Measurements from ENCODE around the gene ZNHIT1.
"Not testable (repeated sequence)": the region's sequence is repeated elsewhere in the genome, so short reads cannot be mapped to it uniquely, and the experiment has no call there.

Gene ZNHIT1

DNA sequence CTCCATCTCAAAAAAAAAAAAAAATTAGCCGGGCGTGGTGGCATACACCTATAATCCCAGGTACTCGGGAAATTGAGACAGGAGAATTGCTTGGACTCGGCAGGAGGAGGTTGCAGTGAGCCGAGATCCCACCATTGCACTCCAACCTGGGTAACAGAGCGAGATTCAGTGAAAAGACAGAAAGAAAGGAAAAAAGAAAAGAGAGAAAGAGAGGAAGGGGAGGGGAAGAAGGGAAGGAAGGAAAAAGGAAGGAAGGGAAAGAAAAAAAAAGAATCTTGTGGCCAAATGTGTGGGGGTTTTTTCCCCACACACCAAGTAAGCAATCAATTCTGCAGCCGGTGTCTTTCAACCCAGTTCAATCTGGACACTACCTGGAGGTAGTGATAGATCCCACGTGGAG, 28.9 kb upstream of the ZNHIT1 start:
- H3K36me3 ChIP-seq (ENCODE audit: control insufficient read depth in 1 of 2, insufficient read depth in 2 of 2, low read length in 2 of 2): no peaks in the 10 kb centered on the region
- H3K4me3 ChIP-seq (ENCODE audit: low read depth in 1 of 2, low read length in 2 of 2): no peak overlapping the region
- no peak overlapping the region for H3K9ac ChIP-seq (ENCODE audit: low read depth in 1 of 2, low read length in 2 of 2)
- H3K9me3 ChIP-seq (ENCODE audit: control insufficient read depth in 1 of 2, low read length in 2 of 2): no peaks in the 10 kb centered on the region
- no peak overlapping the region for H3K27ac ChIP-seq (ENCODE audit: low read depth, low read length)
- no peaks in the 10 kb centered on the region for H3K4me1 ChIP-seq (ENCODE audit: control insufficient read depth in 1 of 2, insufficient read depth in 2 of 2, low read length in 2 of 2)
- H3K27me3 ChIP-seq (ENCODE audit: control insufficient read depth in 1 of 2, insufficient read depth in 2 of 2, low read length in 2 of 2): no peaks in the 10 kb centered on the region

DNA sequence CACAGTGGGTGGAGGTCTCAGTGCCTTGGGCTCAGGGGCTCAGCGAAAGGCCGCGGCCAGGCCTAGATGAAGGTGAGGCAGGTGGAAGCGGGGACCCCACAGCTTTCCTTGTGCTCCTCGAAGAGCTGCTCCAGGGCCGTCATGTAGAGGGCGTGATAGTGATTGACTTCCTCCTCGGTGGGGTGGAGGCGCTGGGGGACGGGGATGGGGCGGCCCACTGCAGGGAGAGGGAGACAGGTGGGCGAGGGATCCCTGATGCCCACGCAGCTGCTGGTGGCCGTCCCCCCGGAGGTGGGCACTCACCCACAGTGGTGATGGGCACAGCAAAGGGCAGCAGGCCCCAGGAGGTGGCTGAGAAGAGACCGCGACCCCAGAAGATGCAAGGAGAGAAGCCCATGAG, 22.1 kb upstream of the ZNHIT1 start:
- Histone ChIP-seq H3K9me3 (ENCODE audit: control insufficient read depth in 1 of 2, low read length in 2 of 2) (no peaks in the 10 kb centered on the region), H3K4me1 (ENCODE audit: control insufficient read depth in 1 of 2, insufficient read depth in 2 of 2, low read length in 2 of 2) (no peaks in the 10 kb centered on the region), H3K36me3 (ENCODE audit: control insufficient read depth in 1 of 2, insufficient read depth in 2 of 2, low read length in 2 of 2) (no peaks in the 10 kb centered on the region), H3K4me3 (ENCODE audit: low read depth in 1 of 2, low read length in 2 of 2) (no peak overlapping the region), H3K27ac (ENCODE audit: low read depth, low read length) (no peak overlapping the region), H3K9ac (ENCODE audit: low read depth in 1 of 2, low read length in 2 of 2) (no peak overlapping the region), H3K27me3 (ENCODE audit: control insufficient read depth in 1 of 2, insufficient read depth in 2 of 2, low read length in 2 of 2) (peaks cover 0 to 3% of the 10 kb centered on the region in 2 donors)

DNA sequence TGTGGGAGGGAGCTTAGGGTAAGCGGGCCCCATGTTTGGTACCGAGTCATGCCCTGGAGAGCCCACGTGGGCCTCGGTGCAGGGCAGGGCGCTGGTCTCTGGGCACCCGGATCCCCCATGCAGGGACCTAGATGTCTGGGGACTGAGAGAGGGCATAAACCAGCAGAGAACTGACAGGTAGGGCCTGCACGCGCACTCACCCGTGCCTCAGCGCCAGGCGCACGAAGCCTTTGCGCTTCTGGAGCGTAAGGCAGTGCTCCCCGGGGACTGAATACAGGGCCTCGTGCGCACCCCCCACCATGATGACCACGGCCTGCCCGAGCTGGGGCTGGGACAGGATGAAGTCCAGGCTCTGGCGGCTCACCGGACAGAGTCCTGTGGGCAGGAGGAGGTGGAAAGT, 20.0 kb upstream of the ZNHIT1 start:
- no peak overlapping the region for H3K9ac ChIP-seq (ENCODE audit: low read depth in 1 of 2, low read length in 2 of 2)
- H3K9me3 ChIP-seq (ENCODE audit: control insufficient read depth in 1 of 2, low read length in 2 of 2): no peaks in the 10 kb centered on the region
- H3K27me3 ChIP-seq (ENCODE audit: control insufficient read depth in 1 of 2, insufficient read depth in 2 of 2, low read length in 2 of 2): peaks cover 0 to 7% of the 10 kb centered on the region in 2 donors
- H3K27ac ChIP-seq (ENCODE audit: low read depth, low read length): no peak overlapping the region
- H3K4me3 ChIP-seq (ENCODE audit: low read depth in 1 of 2, low read length in 2 of 2): no peak overlapping the region
- H3K36me3 ChIP-seq (ENCODE audit: control insufficient read depth in 1 of 2, insufficient read depth in 2 of 2, low read length in 2 of 2): no peaks in the 10 kb centered on the region
- peaks cover 0 to 4% of the 10 kb centered on the region in 2 donors for H3K4me1 ChIP-seq (ENCODE audit: control insufficient read depth in 1 of 2, insufficient read depth in 2 of 2, low read length in 2 of 2)

DNA sequence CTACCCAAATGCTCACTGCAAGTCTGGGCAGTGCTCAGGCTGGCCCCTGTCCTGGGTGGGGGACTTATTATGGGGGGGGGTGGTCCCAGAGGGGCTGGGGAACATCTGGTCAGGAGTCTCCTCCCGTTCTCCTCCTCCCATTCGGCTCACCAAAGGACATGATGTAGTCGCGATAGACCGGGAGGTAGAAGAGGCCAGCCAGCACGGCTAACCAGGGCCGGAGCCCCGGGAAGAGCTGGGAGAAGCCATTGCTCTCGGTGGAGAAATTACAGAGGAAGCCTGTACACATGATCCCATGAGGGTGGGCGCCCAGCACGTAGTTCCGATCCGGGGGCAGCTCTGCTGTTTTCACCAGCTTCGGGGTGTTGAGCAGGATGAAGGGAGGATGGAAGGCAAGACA, 19.5 kb upstream of the ZNHIT1 start:
- no peak overlapping the region for H3K4me3 ChIP-seq (ENCODE audit: low read depth in 1 of 2, low read length in 2 of 2)
- peaks cover 0 to 7% of the 10 kb centered on the region in 2 donors for H3K27me3 ChIP-seq (ENCODE audit: control insufficient read depth in 1 of 2, insufficient read depth in 2 of 2, low read length in 2 of 2)
- H3K36me3 ChIP-seq (ENCODE audit: control insufficient read depth in 1 of 2, insufficient read depth in 2 of 2, low read length in 2 of 2): no peaks in the 10 kb centered on the region
- no peak overlapping the region for H3K27ac ChIP-seq (ENCODE audit: low read depth, low read length)
- H3K4me1 ChIP-seq (ENCODE audit: control insufficient read depth in 1 of 2, insufficient read depth in 2 of 2, low read length in 2 of 2): peaks cover 0 to 4% of the 10 kb centered on the region in 2 donors
- H3K9ac ChIP-seq (ENCODE audit: low read depth in 1 of 2, low read length in 2 of 2): no peak overlapping the region
- H3K9me3 ChIP-seq (ENCODE audit: control insufficient read depth in 1 of 2, low read length in 2 of 2): no peaks in the 10 kb centered on the region

DNA sequence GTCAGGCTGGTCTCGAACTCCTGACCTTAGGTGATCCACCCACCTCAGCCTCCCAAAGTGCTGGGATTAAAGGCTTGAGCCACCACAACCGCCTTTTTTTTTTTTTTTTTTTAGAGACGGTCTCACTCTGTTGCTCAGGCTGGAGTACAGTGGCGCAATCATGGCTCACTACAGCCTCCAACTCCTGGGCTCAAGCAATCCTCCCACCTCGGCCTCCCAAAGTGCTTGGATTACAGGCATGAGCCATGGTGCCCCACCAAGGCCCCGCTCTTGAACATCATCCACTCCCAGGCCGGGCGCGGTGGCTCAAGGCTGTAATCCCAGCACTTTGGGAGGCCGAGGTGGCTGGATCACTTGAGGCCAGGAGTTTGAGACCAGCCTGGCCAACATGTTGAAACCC, 18.4 kb upstream of the ZNHIT1 start:
- H3K27me3 ChIP-seq (ENCODE audit: control insufficient read depth in 1 of 2, insufficient read depth in 2 of 2, low read length in 2 of 2); H3K4me1 ChIP-seq (ENCODE audit: control insufficient read depth in 1 of 2, insufficient read depth in 2 of 2, low read length in 2 of 2); H3K4me3 ChIP-seq (ENCODE audit: low read depth in 1 of 2, low read length in 2 of 2); H3K9me3 ChIP-seq (ENCODE audit: control insufficient read depth in 1 of 2, low read length in 2 of 2); H3K36me3 ChIP-seq (ENCODE audit: control insufficient read depth in 1 of 2, insufficient read depth in 2 of 2, low read length in 2 of 2); H3K9ac ChIP-seq (ENCODE audit: low read depth in 1 of 2, low read length in 2 of 2); H3K27ac ChIP-seq (ENCODE audit: low read depth, low read length): not testable (repeated sequence)

DNA sequence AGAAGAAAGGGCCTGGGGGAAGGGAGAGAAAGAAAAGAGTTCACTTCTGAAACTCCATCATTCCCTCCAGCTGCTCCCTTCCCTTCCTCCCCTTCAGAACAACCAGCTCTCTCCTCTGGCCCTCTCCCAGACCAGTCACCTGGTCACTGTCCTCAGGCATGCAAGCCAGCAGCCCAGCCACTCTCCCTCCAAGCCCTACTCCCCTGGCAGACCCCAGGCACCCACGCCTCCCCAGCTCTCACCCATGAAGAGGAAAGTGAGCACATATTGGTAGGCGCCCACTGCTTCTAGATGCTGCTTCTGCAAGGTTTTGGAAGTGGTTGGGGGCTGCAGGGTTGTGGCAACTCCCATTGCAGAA, 17.5 kb upstream of the ZNHIT1 start:
- Histone ChIP-seq H3K9me3 (ENCODE audit: control insufficient read depth in 1 of 2, low read length in 2 of 2) (no peaks in the 10 kb centered on the region), H3K4me1 (ENCODE audit: control insufficient read depth in 1 of 2, insufficient read depth in 2 of 2, low read length in 2 of 2) (peaks cover 0 to 4% of the 10 kb centered on the region in 2 donors), H3K27ac (ENCODE audit: low read depth, low read length) (peak overlapping the region; percentile 63), H3K27me3 (ENCODE audit: control insufficient read depth in 1 of 2, insufficient read depth in 2 of 2, low read length in 2 of 2) (peaks cover 0 to 7% of the 10 kb centered on the region in 2 donors), H3K36me3 (ENCODE audit: control insufficient read depth in 1 of 2, insufficient read depth in 2 of 2, low read length in 2 of 2) (no peaks in the 10 kb centered on the region), H3K4me3 (ENCODE audit: low read depth in 1 of 2, low read length in 2 of 2) (peak overlapping the region; percentile 73 to 77), H3K9ac (ENCODE audit: low read depth in 1 of 2, low read length in 2 of 2) (peak overlapping the region; percentile 83 to 86)

DNA sequence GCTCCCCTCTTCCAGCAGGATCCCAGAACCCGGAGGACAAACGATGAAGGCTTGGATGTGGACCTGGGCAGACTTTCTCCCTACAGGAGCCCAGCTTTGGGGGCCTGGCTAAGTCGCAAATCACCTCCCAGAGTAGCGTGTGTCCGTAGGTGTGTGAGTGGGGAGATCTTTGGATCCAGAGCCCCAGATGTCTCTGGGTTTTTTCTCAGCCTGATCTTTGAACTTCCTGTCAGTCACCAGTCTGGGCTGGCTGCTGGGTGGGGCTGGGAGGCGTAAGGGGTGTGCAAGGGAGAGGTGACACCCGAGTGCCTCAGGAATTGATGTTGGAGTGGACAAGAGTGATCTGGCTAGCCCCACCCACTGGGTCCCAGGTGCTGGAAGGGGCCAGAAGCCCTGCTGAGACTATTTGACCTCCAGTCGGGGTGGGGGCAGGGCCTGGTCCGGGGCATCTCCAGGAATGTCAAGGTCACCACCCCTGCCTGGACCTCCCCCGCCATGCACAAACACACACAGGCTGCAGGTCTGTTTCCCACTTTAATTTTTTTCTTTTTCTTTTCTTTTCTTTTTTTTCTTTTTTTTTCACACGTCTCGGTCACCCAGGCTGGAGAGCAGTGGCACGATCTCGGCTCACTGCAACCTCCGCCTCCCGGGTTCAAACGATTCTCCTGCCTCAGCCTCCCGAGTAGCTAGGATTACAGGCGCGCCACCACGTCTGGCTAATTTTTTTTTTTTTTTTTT, 16.9 kb upstream of the ZNHIT1 start, which contains the start of gene MOGAT3:
TSS of gene MOGAT3 (minus strand) at position 175 of the 738 bp plus-strand sequence. CDS start 182 bp downstream, outside the sequence.
- Histone ChIP-seq H3K27me3 (ENCODE audit: control insufficient read depth in 1 of 2, insufficient read depth in 2 of 2, low read length in 2 of 2) (peaks cover 0 to 7% of the 10 kb centered on the region in 2 donors), H3K4me3 (ENCODE audit: low read depth in 1 of 2, low read length in 2 of 2) (peak within 1 kb of the TSS; percentile 73 to 77), H3K9ac (ENCODE audit: low read depth in 1 of 2, low read length in 2 of 2) (peak within 1 kb of the TSS; percentile 83 to 86), H3K27ac (ENCODE audit: low read depth, low read length) (peak within 1 kb of the TSS; percentile 81), H3K4me1 (ENCODE audit: control insufficient read depth in 1 of 2, insufficient read depth in 2 of 2, low read length in 2 of 2) (peaks cover 0 to 4% of the 10 kb centered on the region in 2 donors), H3K9me3 (ENCODE audit: control insufficient read depth in 1 of 2, low read length in 2 of 2) (no peaks in the 10 kb centered on the region), H3K36me3 (ENCODE audit: control insufficient read depth in 1 of 2, insufficient read depth in 2 of 2, low read length in 2 of 2) (peaks cover 0 to 2% of the 10 kb centered on the region in 2 donors)

DNA sequence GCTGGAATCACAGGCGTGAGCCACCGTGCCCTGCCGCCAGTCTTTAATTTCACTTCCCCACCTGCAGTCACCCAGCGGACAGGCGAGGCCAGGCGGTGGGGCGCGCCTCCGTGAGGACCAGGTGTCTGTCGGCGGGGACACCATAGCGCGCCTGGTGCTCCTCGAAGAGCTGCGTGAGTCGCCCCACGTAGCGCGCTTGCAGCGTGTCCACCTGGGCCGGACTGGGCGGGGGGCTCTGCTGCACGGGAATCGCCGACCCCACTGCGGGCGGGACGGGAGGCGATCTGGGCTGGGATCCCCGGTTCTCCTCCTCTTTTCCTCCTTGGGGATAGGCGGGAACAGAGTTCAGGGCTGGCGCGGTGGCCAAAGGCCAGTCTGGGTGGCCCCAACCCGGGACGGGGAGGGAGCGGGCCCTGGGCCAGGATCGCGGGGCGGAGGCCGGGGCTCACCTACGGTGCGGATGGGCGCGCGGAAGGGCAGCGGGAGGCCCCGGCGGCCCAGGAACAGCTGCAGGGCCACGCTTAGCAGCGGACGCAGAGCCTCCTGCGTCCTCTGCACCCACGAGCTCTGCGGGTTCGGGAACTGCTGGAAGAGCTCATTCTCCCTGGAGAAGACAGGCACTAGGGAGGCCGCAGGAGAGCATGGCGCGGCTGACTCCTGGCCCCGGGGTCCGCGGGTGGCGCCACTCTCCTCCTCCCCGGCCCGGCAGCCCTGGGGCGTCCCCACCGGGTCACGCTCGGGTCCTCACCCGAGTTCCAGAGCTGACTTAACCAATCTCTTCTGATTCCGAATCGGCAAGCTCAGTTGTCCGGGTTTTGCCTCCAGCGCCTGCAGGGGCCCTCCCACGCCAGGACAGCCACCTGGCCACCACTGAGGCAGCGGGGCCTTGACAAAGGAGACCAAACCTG, 16.0 kb upstream of the ZNHIT1 start:
- Histone ChIP-seq H3K36me3 (ENCODE audit: control insufficient read depth in 1 of 2, insufficient read depth in 2 of 2, low read length in 2 of 2) (peaks cover 5 to 6% of the 10 kb centered on the region in 2 donors), H3K4me3 (ENCODE audit: low read depth in 1 of 2, low read length in 2 of 2) (peak overlapping the region; percentile 52 to 77), H3K27me3 (ENCODE audit: control insufficient read depth in 1 of 2, insufficient read depth in 2 of 2, low read length in 2 of 2) (peaks cover 0 to 7% of the 10 kb centered on the region in 2 donors), H3K4me1 (ENCODE audit: control insufficient read depth in 1 of 2, insufficient read depth in 2 of 2, low read length in 2 of 2) (peaks cover 0 to 4% of the 10 kb centered on the region in 2 donors), H3K9me3 (ENCODE audit: control insufficient read depth in 1 of 2, low read length in 2 of 2) (no peaks in the 10 kb centered on the region), H3K27ac (ENCODE audit: low read depth, low read length) (peak overlapping the region; percentile 81), H3K9ac (ENCODE audit: low read depth in 1 of 2, low read length in 2 of 2) (peak overlapping the region; percentile 43 to 48)

DNA sequence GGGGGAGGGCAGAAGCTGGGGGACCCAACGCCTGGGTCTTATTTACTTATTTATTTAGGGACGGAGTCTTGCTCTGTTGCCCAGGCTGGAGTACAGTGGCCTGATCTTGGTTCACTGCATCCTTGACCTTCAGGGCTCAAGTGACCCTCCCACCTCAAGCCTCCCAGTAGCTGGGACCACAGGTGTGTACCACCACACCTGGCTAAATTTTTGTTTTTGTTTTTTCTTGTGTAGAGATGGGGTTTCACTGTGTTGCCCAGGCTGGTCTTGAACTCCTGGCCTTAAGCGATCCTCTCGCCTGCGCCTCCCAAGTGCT, 15.4 kb upstream of the ZNHIT1 start:
- Histone ChIP-seq H3K9me3 (ENCODE audit: control insufficient read depth in 1 of 2, low read length in 2 of 2) (no peaks in the 10 kb centered on the region), H3K4me3 (ENCODE audit: low read depth in 1 of 2, low read length in 2 of 2) (no peak overlapping the region), H3K4me1 (ENCODE audit: control insufficient read depth in 1 of 2, insufficient read depth in 2 of 2, low read length in 2 of 2) (peaks cover 0 to 4% of the 10 kb centered on the region in 2 donors), H3K27ac (ENCODE audit: low read depth, low read length) (no peak overlapping the region), H3K27me3 (ENCODE audit: control insufficient read depth in 1 of 2, insufficient read depth in 2 of 2, low read length in 2 of 2) (peaks cover 0 to 7% of the 10 kb centered on the region in 2 donors), H3K36me3 (ENCODE audit: control insufficient read depth in 1 of 2, insufficient read depth in 2 of 2, low read length in 2 of 2) (peaks cover 6% of the 10 kb centered on the region in 2 donors), H3K9ac (ENCODE audit: low read depth in 1 of 2, low read length in 2 of 2) (peak overlapping the region; percentile 43 to 48)
